Esophagus muscularis mucosa (tissue), 3 donors: ENCODE results near the gene ZDHHC4.

Experiments
- CTCF ChIP-seq, 3 experiments: fragments of 200-600 bp in 2 of 3; fragments of 450-650 bp in 1 of 3; sonication (generic) in 2 of 3; IDR thresholded peaks; one replicate each; pipeline ENCODE4 v1.5.1; 2017 to 2019; ENCODE audit warnings: antibody characterized with exemption in 3 of 3, mild to moderate bottlenecking in 2 of 3, moderate library complexity in 1 of 3
- POLR2A ChIP-seq: fragments of 450-650 bp; IDR thresholded peaks from one replicate; pipeline ENCODE4 v1.6.1; 2017; ENCODE audit warnings: antibody characterized with exemption, moderate library complexity, mild to moderate bottlenecking, low read depth
- POLR2AphosphoS5 ChIP-seq, 2 donors: sonication (generic); formaldehyde crosslinking; IDR thresholded peaks; one replicate each; pipeline ENCODE4 v1.6.1; 2017; ENCODE audit warnings: antibody characterized with exemption in 2 of 2

GRCh38 chr7:6576024-6576866 is 1.0 kb upstream of the ZDHHC4 start:
- TF ChIP-seq CTCF (IDR thresholded peaks at IDR 0.05) (no peak), POLR2A (no peak), POLR2AphosphoS5 (IDR thresholded peaks at IDR 0.05) (no peak)
